ENCODE data around the gene DLX1.

The DLX1 gene

DNA sequence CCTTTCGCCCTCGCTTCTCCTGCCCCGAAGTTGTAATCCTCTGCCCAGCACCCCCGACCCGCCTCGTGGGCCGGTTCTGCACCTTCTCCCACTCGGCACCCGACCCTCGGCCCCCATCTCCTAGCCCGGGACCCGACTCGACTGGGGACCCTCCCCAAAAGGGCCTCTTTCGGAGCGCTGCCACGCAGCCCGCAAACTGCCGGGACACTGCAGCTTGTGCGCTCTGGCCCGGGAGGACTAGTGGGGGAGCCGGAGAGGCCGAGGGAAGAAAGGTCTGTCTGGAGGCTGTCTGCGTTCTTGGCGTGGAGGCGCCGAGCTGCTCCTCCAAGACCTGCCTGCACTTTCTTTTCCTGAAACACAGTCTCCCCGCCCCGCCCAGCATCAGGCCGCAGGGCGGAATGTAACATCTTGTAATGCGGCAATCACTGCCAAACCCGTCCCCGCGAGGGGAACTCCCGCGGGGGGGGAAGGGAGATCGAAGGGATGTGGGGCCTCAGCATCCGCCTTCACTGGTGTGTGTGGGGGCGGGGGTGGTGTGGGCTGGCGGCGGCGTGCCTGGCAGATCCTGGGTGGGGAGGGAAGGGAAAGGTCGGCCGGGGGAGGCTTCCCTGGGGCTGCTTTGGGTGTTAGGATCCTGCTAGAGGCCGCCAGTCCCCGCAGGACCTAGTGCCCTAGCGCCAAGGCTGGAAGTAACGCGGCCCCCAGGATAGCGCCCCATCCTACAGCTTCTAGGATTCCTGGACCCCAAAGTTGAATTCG is 10.0 kb downstream of the DLX1 start:
- peak; percentile 73 for DNase-seq (ENCODE audit: low read depth)
- H3K4me3 ChIP-seq (ENCODE audit: low read depth, low read length): peak overlapping the region; percentile 58

DNA sequence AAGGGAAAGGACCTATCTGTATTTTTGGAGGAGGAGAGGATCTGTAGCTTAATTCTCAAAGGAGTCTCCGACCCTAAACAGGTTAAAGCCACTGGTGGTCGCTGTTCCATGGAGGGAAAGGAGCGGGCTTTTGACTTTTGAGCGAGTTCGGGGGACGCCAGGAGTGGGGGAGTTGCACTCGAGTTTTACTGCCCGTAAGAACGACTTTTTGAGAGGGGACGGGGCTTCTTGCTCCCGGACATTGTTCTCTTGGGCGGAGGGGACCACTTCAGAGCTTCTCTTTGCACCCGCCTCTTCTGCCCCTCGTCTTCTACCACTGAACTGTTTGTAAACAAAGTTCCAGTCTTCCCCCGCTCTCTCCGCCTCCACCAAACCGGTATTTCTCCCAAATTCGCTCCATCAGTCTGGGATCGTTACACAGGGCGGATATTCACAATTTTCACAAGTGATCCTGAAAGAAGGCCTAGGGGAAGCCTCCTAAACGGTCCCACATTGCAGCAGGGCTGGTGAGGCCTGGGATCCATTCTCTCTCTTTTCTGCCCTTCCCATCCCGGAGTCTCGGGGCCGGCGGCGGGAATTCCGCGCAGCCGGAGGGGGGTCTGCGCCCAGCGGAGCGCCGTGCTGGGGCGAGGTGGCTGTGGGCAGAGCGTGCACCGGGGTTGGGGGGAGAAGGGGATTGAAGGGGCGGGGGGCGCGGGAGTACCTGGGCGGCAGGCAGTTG is 10.8 kb downstream of the DLX1 start:
- DNase-seq (ENCODE audit: low read depth): no peak
- peak overlapping the region; percentile 58 for H3K4me3 ChIP-seq (ENCODE audit: low read depth, low read length)

DNA sequence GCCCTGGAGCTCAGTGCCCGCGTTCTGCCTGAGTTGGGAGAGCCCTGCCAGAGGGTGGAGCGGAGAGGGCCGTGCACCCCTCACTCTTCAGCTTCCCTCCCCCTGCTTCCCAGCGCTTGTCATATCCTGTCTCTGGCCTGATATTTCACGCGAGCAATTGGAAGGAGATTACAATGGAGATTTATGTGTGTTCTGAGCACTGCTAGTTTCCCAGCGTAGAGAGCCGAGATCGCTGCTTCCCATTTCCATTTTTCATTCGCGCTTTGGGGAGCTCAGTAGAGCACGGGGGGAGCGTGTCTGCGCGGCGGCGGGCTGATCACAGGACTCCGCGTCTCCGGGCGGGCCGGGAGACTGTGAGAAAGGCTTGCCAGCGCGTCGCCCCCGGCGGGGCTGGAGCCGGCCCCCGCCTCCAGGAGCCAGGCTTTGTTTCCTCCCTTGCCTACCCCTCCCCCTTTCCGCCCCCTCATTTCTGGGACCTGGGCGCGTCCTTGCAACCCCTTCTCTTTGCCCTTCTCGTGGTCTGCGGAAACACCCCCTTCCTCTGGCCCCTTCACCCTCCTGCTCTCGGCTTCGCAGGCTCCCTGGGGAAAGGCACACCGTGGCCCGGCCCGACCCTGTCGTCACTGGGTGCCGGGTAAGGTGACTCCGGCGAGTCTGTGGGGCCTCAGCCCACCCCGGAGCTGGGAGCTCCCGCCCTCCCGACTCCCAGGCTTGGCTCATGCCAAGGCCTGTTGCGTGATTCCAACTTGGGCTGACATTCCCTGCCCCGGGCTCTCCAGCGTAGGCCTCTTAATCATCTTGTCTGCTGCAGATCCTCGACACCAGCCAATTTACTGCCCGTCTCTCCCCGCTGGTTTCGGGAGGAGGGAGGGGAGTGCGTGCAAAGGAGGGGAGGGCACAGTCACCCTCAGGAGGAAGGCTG is 11.6 kb downstream of the DLX1 start:
- peak overlapping the region; percentile 58 for H3K4me3 ChIP-seq (ENCODE audit: low read depth, low read length)
- peak; percentile 79 for DNase-seq (ENCODE audit: low read depth)

DNA sequence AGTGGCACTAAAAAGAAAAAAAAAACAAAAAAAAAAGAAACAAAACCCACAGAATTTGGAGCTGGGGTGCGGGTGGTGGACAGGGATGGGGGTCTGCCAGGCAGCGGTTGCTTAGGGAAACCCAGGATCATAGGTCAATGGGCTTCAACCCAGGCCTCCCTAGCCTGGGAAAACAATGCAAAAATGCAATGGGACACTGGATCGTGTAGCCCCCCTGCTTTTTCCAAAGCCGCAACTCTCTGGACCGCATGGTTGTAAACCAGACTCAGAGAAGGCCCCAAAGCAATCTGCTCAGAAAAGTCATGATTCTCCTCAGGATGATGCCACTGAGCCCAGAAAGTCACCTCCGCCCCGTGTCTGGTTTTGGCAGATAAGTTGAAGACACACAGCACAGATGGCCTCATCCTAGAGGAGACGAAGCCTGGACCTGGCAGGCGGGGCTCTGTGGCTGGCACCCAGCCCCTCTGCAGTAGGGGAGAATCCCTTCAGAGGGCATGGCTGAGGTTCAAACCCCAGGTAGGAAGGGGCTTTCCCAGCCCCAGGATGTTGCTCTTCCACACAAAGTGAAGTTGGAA is 12.3 kb downstream of the DLX1 start:
- DNase-seq (ENCODE audit: low read depth): no peak
- H3K4me3 ChIP-seq (ENCODE audit: low read depth, low read length): peak overlapping the region; percentile 58

DNA sequence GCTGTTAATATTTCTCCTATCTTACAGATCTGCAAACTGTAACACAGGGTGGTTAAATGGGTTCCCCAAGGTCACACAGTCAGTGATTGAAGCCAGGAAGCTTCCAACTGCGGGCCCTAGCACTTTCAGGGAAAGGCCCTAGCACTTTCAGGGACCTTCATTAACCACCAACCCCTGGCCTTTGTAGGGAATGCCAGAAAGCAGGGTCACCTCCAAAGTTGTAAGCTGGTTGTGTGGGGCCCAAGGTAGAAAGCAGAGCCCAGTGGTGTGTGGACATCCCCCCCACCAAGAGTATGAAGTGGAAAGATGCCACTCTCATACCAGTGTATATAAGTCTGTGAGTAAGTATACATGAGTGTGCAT is 13.0 kb downstream of the DLX1 start:
- DNase-seq (ENCODE audit: low read depth): no peak
- no peak overlapping the region for H3K4me3 ChIP-seq (ENCODE audit: low read depth, low read length)

DNA sequence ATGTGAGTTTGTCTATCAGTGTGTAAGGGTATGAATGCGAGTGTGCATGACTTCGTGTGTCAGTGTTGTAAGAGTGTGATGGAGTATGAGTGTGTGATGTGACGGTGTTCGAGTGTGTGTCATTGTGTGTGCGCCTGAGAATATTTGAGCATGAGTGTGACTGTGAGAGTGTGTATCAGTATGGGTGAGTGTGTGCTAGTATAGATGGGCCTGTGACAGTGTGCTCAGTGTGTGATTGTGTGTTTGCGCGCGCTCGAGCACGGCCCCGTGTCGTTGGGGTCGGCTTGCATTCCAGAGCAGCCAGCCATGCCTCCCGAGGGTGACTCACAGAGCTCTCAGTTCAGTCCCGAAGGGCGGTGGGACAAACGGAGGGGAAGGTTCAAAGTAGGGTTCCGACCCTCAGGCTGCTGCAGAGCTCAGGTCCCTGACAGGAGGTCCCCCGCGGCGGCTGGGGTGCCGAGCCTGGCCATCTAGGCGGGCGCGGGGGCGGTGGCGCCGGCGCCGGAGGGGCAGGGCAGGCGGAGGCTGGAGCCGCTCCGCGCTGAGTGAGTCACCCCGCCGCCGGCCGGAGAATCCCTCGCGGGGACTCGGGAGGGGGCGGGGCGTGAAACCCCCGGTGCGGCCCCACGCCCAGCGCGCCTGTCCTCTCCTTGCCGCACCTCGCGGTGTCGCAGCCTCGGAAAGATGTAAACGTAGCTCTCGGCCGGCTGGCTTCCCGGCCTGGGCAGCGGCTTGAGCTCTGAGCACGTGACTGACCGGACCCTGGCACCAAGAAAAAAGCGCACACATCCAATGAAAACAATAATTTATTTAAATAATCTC is 13.6 kb downstream of the DLX1 start:
- DNase-seq (ENCODE audit: low read depth): no peak
- peak overlapping the region; percentile 36 for H3K4me3 ChIP-seq (ENCODE audit: low read depth, low read length)

DNA sequence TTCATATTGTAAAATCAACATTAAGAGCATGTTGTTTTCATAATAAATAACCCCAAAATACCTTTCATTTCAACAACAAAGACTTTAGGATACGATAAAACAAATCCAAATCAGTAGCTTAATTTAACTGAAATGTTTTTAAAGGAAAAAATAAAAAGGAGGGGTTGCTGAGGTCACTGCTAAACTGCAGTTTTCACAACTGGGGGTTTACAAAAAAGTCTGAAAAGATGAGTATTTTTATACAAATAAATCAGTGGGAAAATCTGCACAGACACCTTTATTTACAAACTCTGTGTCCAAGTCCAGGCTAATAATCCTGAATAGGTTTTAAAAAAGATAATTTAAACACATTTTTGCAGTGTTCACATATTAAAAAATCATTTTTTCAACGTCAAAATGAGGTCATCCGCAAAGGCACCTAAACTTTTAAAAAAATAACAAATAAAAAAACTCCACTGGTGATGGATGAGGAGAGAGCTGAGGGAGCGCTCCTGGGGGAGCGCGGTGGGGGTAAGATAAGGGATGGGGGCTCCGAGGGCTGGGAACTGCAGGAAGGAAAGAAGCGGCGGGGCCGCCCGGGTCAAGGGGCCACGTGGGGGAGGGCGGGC is 14.3 kb downstream of the DLX1 start:
- DNase-seq (ENCODE audit: low read depth): no peak
- peak overlapping the region; percentile 63 for H3K4me3 ChIP-seq (ENCODE audit: low read depth, low read length)

DNA sequence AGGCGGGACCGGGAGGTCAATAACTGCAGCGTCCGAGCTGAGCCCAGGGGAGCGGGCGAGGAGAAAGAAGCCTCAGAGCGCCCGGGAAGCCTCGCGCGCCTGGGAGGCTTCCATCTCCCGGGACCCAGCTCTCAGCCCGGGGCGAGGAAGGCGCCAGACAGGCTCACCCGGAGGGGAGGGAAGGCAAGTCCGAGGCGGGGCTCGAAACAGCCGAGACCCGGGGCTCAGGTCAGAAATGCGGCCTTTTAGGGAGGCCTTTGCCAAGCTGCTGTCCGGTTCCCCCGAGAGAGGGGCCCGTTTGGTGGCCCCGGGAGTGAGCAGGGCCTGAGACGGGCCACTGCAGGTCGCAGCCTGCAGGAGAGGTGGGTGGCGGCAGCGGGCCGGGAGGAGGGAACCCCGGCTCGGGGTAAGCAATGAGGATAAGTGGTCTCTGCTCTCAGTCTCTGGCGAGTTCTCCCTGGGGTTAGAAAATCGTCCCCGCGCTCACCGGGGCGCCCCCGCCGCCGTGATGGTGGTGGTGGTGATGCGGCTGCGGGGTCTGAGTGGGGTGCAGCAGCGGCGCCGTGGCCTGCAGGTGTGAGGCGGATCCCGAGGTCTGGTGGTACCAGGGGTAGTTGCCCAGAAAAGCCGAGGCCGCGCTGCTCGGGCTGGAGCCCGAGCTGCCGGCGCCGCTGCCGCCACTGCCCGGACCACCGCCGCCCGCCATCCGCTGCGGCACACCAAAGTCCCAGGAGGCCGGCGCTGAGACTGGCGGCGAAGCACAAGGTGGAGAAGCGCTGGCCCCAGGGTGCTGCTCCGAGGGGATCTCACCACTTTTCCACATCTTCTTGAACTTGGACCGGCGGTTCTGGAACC is 15.0 kb downstream of the DLX1 start:
- DNase-seq (ENCODE audit: low read depth): no peak

DNA sequence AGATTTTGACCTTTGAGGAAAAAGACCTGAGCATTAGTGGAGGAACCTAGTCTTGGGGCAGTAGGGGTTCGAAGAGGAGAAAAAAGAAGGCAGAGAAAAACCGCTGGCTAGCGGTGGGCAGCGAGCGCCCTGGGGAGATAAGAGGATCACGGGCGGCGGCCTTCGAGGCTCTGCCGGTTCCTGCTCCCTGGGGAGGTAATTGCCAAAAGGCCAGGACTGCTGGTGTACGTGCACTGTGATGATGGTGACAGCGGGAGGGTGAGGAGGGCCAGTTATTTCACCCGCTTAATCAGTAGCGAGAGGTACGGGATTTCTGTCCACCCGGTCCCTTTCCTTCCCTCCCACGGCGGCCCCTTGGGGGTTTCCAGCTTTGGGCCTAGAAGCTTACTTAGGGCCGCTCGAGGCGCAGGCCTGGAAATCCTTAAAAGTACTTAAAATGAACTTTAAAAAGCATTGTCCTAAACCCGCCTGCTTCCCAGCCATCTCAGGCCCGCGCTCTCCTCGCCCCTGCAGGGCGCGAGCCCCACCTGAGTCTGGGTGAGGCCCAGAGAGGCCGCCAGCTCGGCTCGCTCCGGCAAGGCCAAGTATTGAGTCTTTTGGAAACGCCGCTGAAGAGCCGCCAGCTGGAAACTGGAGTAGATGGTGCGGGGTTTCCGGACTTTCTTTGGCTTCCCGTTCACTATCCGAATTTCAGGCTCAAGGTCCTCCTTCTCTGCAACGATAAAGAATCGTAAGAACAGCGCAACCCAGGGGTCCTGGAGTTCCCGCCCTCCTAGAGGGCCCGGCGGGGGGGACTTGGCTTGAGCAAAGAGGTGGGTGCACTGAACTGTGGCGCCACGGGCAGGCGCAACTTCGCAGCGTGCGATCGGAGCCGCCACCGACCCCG is 15.9 kb downstream of the DLX1 start:
- no peak for DNase-seq (ENCODE audit: low read depth)
- peak overlapping the region; percentile 63 for H3K4me3 ChIP-seq (ENCODE audit: low read depth, low read length)

More for the DNA sequence above, 15.0 kb downstream of the DLX1 start:
- H3K4me3 ChIP-seq (ENCODE audit: low read depth, low read length): peak overlapping the region; percentile 63

DNA sequence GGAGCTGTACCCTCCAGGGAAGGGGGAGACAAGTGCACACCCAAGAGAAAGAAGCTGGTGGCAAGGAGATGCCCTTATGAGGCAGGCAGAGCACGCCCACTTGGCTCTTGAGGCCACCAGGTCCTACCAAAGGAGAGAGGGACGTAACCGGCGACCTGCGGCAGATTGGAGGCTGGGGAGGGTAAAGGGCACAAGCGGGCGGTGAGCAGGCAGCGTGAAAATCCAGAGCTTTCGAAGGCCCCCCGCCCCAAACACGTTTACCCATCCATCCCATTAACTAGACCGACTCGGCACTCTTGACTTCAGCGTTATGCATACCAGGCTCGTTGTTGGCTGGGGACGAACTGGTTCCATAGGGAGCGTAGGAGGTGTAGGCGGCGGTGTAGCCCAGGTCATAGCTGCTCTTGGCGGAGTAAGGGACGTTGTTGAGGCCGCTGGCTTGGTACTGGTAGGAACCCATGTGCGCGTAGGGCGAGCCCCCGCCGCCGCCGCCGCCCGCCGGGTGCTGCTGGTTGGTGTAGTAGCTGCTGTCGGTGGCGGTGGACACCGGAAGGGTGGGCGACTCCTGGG is 16.6 kb downstream of the DLX1 start:
- no peak for DNase-seq (ENCODE audit: low read depth)
- H3K4me3 ChIP-seq (ENCODE audit: low read depth, low read length): peak overlapping the region; percentile 63

DNA sequence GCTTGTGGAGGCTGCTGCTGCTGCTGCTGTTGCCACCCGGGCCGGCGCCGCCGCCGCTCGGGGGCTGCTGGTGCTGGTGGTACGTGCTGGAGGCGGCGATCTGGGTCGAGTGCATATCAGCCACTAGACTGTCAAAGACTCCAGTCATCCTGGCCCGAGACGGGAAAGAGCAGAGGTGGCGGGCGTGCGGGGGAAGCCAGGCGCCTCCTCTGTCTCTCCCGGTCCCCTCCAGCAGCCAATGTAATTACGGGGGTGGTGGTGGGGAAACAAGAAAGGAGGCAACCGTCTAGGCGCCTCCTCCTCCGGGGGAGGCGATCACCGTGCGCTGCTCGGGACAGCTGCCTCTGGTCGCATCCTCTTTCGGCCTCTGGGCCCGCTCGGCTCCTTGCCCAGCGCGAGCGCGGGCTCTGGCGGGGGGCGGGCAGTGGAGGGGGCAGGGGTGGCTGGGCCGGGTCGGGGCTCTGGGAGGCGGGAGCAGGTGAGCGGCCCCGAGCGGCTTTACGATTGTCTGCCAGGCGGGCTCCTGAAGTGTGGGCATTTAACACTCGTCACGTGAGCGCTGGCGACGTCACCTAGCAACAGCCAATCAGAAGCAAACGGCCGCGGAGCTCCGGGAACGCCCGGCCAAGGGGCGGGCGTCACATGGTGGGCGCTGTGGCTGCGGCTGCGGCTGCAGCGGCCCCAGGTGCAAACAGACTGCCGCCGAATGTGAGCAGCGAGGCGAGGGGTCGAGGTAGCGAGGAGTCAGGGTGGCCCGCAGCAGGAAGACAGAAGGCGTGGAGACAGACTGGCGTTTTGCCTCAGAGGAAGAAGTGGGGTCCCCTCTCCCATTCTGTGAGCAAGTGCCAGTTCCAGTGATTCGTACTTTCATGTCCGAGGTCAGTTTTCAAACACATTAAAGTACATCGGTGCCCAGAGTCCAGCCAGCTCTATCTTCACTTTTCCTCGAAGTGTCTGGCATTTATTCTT is 17.4 kb downstream of the DLX1 start, which contains the start of gene DLX2:
TSS of gene DLX2 (minus strand) at position 510 of the 969 bp plus-strand sequence. CDS start at position 148, 362 bp downstream.
- DNase-seq (ENCODE audit: low read depth): peak; percentile 71
- H3K4me3 ChIP-seq (ENCODE audit: low read depth, low read length): peak within 1 kb of the TSS; percentile 63

DNA sequence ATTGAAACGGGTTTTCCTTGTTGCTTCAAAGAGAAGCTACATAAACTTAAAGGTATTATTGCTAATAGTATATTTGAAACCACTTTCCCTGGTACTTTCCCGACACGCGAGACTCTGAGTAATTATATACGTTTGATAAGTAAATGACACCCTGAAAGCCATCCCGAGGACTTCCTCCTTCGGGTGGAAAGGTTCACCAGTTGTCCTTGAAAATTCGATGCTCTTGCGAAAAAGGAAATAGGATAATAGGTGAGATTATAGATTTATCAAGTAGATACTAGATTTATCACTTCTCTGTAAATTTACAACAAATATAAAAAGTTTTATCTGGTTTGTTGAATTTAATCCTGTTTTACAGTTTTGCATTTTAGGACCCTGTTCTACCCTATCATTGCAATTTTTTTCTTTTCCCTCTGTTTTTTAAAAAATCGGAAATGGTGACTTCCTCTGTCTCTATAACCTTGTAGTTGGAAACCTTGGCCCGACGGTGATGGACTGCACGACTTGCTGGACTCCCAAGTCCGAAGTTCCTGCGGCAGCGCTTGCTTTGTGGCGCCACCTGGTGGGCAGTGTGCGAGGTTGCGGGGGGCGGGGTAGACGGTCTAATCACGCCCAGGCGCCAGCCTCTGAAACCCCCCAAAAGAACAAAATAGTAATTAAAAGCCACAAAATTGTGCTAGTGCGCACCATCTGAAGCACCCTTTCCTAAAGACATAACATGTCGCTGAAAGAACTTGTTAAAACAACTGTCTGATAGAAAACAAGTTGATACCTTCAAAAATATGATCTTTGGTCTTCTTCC is 18.4 kb downstream of the DLX1 start:
- DNase-seq (ENCODE audit: low read depth): peak; percentile 60
- H3K4me3 ChIP-seq (ENCODE audit: low read depth, low read length): peak overlapping the region; percentile 63

DNA sequence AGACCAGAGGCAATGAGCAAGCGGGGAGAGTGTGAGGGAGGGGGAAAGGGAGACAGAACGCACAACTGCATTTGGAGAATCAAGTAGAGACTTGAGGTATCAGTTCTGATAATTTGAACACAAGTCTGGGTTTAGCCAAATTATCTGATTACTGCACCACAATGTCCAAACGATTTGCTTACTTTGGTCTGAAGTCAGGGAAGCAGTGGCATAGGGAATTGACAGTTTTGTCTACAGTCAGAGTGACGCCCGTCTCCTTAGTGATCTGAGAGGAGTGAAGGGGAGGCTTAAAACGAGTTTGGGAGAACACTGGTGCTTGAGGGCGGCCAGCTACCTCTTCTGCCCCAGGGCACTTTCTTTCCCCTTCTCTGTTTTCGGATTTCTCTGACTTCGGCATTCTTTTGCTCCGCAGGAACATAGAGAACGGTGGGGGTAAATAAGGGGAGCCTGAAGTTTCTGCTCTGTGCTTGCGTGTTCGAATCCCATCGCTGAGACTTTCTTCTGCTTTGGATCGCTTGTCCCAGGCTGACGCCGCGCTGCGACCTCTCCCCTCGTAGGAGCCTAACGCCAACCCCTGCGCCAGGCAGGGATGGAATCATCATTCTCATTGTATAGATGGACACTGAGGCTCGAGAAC is 20.3 kb downstream of the DLX1 start:
- H3K4me3 ChIP-seq (ENCODE audit: low read depth, low read length): peak overlapping the region; percentile 42

More for the DNA sequence above, 20.3 kb downstream of the DLX1 start:
- DNase-seq (ENCODE audit: low read depth): no peak

All from skeletal muscle cell (primary cell).